ENCODE measurements around the gene CDC20.
"Not testable (repeated sequence)": the region's sequence is repeated elsewhere in the genome, so short reads cannot be mapped to it uniquely, and the experiment has no call there.

CDC20 gene

GRCh38 chr1:43368646-43369020, 9.9 kb downstream of the CDC20 start:
- no peak for DNase-seq (ENCODE audit: low read depth)
- TF ChIP-seq CTCF (IDR thresholded peaks at IDR 0.05; ENCODE audit: insufficient read depth, low read depth, low read length, missing control alignments), result no peak
- peak overlapping the region; percentile 62 for H3K4me3 ChIP-seq (ENCODE audit: low read depth, low read length)

GRCh38 chr1:43369779-43370178, 11.0 kb downstream of the CDC20 start:
- not testable (repeated sequence) for H3K4me3 ChIP-seq (ENCODE audit: low read depth, low read length); DNase-seq (ENCODE audit: low read depth)

GRCh38 chr1:43370564-43370963, 11.8 kb downstream of the CDC20 start:
- DNase-seq (ENCODE audit: low read depth), result no peak
- no peak overlapping the region for H3K4me3 ChIP-seq (ENCODE audit: low read depth, low read length)
- no peak for TF ChIP-seq CTCF (IDR thresholded peaks at IDR 0.05; ENCODE audit: insufficient read depth, low read depth, low read length, missing control alignments)

- TF ChIP-seq CTCF (IDR thresholded peaks at IDR 0.05; ENCODE audit: insufficient read depth, low read depth, low read length, missing control alignments), result no peak
- no peak overlapping the region for H3K4me3 ChIP-seq (ENCODE audit: low read depth, low read length)
- no peak for DNase-seq (ENCODE audit: low read depth)
These were observed 13.4 kb downstream of the CDC20 start for GRCh38 chr1:43372172-43372571.

- no peak for TF ChIP-seq CTCF (IDR thresholded peaks at IDR 0.05; ENCODE audit: insufficient read depth, low read depth, low read length, missing control alignments)
- no peak for DNase-seq (ENCODE audit: low read depth)
- H3K4me3 ChIP-seq (ENCODE audit: low read depth, low read length), result no peak overlapping the region
These were observed 14.5 kb downstream of the CDC20 start for GRCh38 chr1:43373066-43373940.

GRCh38 chr1:43376723-43377235, 18.0 kb downstream of the CDC20 start:
- DNase-seq (ENCODE audit: low read depth), result no peak
- no peak overlapping the region for H3K4me3 ChIP-seq (ENCODE audit: low read depth, low read length)
- no peak for TF ChIP-seq CTCF (IDR thresholded peaks at IDR 0.05; ENCODE audit: insufficient read depth, low read depth, low read length, missing control alignments)

- H3K4me3 ChIP-seq (ENCODE audit: low read depth, low read length), result no peak overlapping the region
- TF ChIP-seq CTCF (IDR thresholded peaks at IDR 0.05; ENCODE audit: insufficient read depth, low read depth, low read length, missing control alignments), result no peak
- DNase-seq (ENCODE audit: low read depth), result no peak
These were observed 19.1 kb downstream of the CDC20 start for GRCh38 chr1:43377831-43378230.

Data from GM12865 (cell line).